Immature natural killer cell (primary cell): ENCODE data around the gene CACNA1B. TPM values are rescaled to one million over a fixed set of nuclear protein-coding genes. Genes with fewer than 3 reads are reported as not detected.

Source experiments
- DNase-seq, 3 donors: peaks; one replicate each; pipeline ENCODE4 v3.0.0; 2022; ENCODE audit warnings: mixed read lengths in 1 of 3
- H3K27ac Mint-ChIP-seq, 6 donors: one replicate each; pipeline ENCODE4 v1.8.0; 2020; ENCODE audit warnings: mixed read lengths in 6 of 6, mild to moderate bottlenecking in 5 of 6, inconsistent platforms in 4 of 6, moderate library complexity in 3 of 6
- H3K27me3 Mint-ChIP-seq, 3 donors: one replicate each; pipeline ENCODE4 v1.8.0; 2020 to 2021; ENCODE audit warnings: low read depth in 3 of 3, mild to moderate bottlenecking in 3 of 3, mixed read lengths in 3 of 3, moderate library complexity in 3 of 3, inconsistent platforms in 1 of 3
- H3K36me3 Mint-ChIP-seq, 3 donors: one replicate each; pipeline ENCODE4 v1.8.0; 2020; ENCODE audit warnings: mixed read lengths in 3 of 3, inconsistent platforms in 2 of 3, mild to moderate bottlenecking in 2 of 3
- H3K4me1 Mint-ChIP-seq, 2 donors: one replicate each; pipeline ENCODE4 v1.8.0; 2020; ENCODE audit warnings: inconsistent platforms in 2 of 2, mild to moderate bottlenecking in 2 of 2, mixed read lengths in 2 of 2, moderate library complexity in 1 of 2
- H3K4me3 Mint-ChIP-seq, 5 donors: one replicate each; pipeline ENCODE4 v1.8.0; 2020; ENCODE audit warnings: mild to moderate bottlenecking in 5 of 5, mixed read lengths in 5 of 5, inconsistent platforms in 3 of 5, moderate library complexity in 3 of 5
- H3K9me3 Mint-ChIP-seq, 6 donors: one replicate each; pipeline ENCODE4 v1.8.0; 2020; ENCODE audit warnings: mild to moderate bottlenecking in 6 of 6, mixed read lengths in 6 of 6, inconsistent platforms in 4 of 6, moderate library complexity in 3 of 6
- polyA plus RNA-seq, 3 donors: library from polyadenylated mRNA; unstranded; fragments of 300-500 nt; fragmentation: Illumina TruSeq; gene quantifications; one replicate each; pipeline ENCODE4 v1.2.3, GENCODE V29; 2021

CACNA1B gene
- polyA plus RNA-seq, 3 donors from 2014 or later, result not detected

- Mint-ChIP-seq H3K9me3 (peaks cover 0 to 2% (median 0%) of the 10 kb centered on the region in 6 donors), H3K4me3 (no peak overlapping the region), H3K27me3 (peaks cover 2 to 9% (median 3%) of the 10 kb centered on the region in 3 donors), H3K36me3 (no peaks in the 10 kb centered on the region), H3K27ac (no peak overlapping the region), H3K4me1 (no peaks in the 10 kb centered on the region)
- DNase-seq, result no peak
Measured at GRCh38 chr9:138043411-138044345, 166.1 kb downstream of the CACNA1B start.

GRCh38 chr9:138044485-138045383 lies 167.2 kb downstream of the CACNA1B start:
- Mint-ChIP-seq H3K36me3 (no peaks in the 10 kb centered on the region), H3K9me3 (peaks cover 0 to 2% (median 0%) of the 10 kb centered on the region in 6 donors), H3K27ac (no peak overlapping the region), H3K4me3 (no peak overlapping the region), H3K27me3 (peaks cover 0 to 7% (median 2%) of the 10 kb centered on the region in 3 donors), H3K4me1 (no peaks in the 10 kb centered on the region)
- DNase-seq, result no peak

GRCh38 chr9:138045541-138046490 lies 168.2 kb downstream of the CACNA1B start:
- Mint-ChIP-seq H3K9me3 (peaks cover 0 to 2% (median 0%) of the 10 kb centered on the region in 6 donors), H3K4me1 (no peaks in the 10 kb centered on the region), H3K36me3 (no peaks in the 10 kb centered on the region), H3K27me3 (peaks cover 0 to 4% (median 2%) of the 10 kb centered on the region in 3 donors), H3K27ac (no peak overlapping the region), H3K4me3 (no peak overlapping the region)
- DNase-seq, result no peak

- H3K4me1 Mint-ChIP-seq, result no peaks in the 10 kb centered on the region
- DNase-seq, result no peak
- H3K27me3 Mint-ChIP-seq, result peaks cover 0 to 4% (median 2%) of the 10 kb centered on the region in 3 donors
- H3K36me3 Mint-ChIP-seq, result no peaks in the 10 kb centered on the region
- H3K9me3 Mint-ChIP-seq, result peaks cover 0 to 2% (median 0%) of the 10 kb centered on the region in 6 donors
- H3K27ac Mint-ChIP-seq, result no peak overlapping the region
- H3K4me3 Mint-ChIP-seq, result no peak overlapping the region
Measured at GRCh38 chr9:138046641-138047301, 169.2 kb downstream of the CACNA1B start.

DNA sequence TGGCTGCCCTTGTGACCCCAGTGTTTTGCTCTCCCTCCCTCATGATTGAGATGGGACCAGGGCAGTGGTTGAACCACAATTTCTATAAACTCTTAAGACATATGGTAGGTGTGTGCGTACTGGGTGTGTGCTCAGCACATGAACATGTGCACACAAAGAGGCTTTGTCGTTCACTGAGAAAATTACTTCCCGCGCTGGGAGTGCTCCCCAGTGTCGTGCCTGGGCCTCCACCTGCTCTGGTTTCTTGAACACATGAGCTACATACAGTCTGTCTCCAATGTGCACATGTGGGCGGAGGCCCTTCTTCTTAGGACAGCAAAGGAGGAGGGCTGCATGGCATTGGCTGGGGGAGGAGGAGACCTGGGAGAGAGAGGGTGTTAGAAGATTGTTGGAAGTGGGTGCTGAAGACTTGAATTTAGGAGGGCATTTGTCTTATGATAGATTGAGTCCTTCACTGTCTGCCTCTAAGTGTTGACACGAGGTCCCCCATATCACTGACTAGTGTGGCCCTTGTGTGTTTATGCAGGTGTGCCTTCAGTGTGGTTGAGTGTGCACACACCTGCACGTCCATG lies 170.0 kb downstream of the CACNA1B start:
- H3K36me3 Mint-ChIP-seq, result no peaks in the 10 kb centered on the region
- no peak overlapping the region for H3K27ac Mint-ChIP-seq
- no peak for DNase-seq
- H3K27me3 Mint-ChIP-seq, result peaks cover 0 to 4% (median 2%) of the 10 kb centered on the region in 3 donors
- no peak overlapping the region for H3K4me3 Mint-ChIP-seq
- H3K4me1 Mint-ChIP-seq, result no peaks in the 10 kb centered on the region
- peaks cover 0 to 2% (median 0%) of the 10 kb centered on the region in 6 donors for H3K9me3 Mint-ChIP-seq

GRCh38 chr9:138048184-138048583 lies 170.6 kb downstream of the CACNA1B start:
- Mint-ChIP-seq H3K36me3 (no peaks in the 10 kb centered on the region), H3K27ac (no peak overlapping the region), H3K9me3 (peaks cover 0 to 2% (median 0%) of the 10 kb centered on the region in 6 donors), H3K4me1 (no peaks in the 10 kb centered on the region), H3K27me3 (peaks cover 0 to 4% (median 2%) of the 10 kb centered on the region in 3 donors), H3K4me3 (no peak overlapping the region)
- DNase-seq, result no peak

DNA sequence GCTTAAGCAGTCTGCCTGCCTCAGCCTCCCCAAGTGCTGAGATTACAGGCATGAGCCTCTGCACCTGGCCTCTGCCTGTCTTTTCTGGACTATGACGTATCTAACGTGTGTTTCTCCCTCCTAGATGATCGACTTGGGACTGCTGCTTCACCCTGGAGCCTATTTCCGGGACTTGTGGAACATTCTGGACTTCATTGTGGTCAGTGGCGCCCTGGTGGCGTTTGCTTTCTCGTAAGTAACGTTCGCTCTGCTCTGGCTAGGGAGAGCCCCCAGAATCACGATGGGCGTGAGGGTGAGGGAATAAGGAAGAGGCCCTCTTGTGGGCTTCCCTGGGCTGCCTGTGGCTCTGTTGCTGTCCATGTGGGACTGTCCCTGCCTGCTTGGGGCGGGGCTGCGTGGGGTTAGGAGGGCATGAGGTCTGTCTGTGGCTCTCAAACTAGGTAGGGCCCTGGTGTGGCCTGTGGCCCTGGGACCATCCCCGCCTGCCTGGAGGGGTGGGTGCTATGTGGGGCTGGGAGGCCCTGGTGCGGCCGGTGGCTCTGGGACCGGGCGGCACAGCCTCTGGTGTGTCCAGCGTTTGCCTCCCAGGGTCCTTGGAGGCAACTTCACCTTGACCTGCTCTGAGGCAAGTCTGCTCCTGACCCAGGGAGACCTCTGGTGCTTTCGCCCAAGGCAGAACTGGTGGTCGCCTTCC lies 171.7 kb downstream of the CACNA1B start:
- H3K27me3 Mint-ChIP-seq, result peaks cover 0 to 8% (median 2%) of the 10 kb centered on the region in 3 donors

DNA sequence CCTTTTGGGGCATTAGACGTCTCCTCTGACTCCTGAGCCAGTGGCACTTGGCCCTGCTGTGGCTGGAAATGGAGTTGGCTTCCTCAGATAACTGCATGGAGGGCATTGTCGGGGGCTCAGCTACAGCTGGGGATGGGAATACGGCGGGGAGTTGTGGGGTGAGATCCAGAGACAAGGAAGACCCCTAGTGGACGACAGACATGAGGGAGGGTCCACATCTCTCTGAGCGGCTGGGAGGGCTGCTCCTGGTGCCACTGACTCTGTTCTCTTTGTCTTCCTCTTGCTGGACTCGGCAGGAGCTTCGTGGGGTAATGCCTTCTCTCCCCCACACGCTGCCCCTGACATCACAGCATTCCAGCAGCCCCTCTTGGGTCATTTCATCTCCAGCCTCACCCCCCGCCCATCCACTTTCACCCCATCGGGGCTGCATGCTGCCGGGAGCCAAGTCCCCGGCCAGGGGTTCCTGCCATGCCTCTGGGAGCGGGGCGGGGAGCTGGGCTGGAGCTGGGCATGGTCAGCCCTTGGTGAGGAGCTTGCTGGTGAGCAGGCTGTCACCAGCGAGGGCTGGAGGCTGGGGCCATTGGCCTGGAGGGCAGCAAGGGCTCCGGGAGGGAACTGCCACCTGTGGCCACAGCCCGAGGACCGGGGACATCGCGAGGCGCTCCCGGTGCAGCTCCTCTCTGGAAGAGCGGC lies 172.3 kb downstream of the CACNA1B start:
- Mint-ChIP-seq H3K9me3 (no peaks in the 10 kb centered on the region), H3K27ac (no peak overlapping the region), H3K4me1 (no peaks in the 10 kb centered on the region), H3K36me3 (no peaks in the 10 kb centered on the region), H3K4me3 (no peak overlapping the region), H3K27me3 (peaks cover 0 to 8% (median 0%) of the 10 kb centered on the region in 3 donors)
- no peak for DNase-seq

More for the DNA sequence above, 171.7 kb downstream of the CACNA1B start:
- no peaks in the 10 kb centered on the region for H3K4me1 Mint-ChIP-seq
- DNase-seq, result no peak
- H3K4me3 Mint-ChIP-seq, result no peak overlapping the region
- H3K36me3 Mint-ChIP-seq, result no peaks in the 10 kb centered on the region
- H3K9me3 Mint-ChIP-seq, result peaks cover 0 to under 1% (median 0%) of the 10 kb centered on the region in 6 donors
- H3K27ac Mint-ChIP-seq, result no peak overlapping the region

- Mint-ChIP-seq H3K27me3 (peaks cover 0 to 6% (median 0%) of the 10 kb centered on the region in 3 donors), H3K9me3 (no peaks in the 10 kb centered on the region), H3K36me3 (no peaks in the 10 kb centered on the region), H3K4me3 (no peak overlapping the region), H3K27ac (no peak overlapping the region), H3K4me1 (no peaks in the 10 kb centered on the region)
- no peak for DNase-seq
Measured at GRCh38 chr9:138050472-138051330, 173.1 kb downstream of the CACNA1B start.

DNA sequence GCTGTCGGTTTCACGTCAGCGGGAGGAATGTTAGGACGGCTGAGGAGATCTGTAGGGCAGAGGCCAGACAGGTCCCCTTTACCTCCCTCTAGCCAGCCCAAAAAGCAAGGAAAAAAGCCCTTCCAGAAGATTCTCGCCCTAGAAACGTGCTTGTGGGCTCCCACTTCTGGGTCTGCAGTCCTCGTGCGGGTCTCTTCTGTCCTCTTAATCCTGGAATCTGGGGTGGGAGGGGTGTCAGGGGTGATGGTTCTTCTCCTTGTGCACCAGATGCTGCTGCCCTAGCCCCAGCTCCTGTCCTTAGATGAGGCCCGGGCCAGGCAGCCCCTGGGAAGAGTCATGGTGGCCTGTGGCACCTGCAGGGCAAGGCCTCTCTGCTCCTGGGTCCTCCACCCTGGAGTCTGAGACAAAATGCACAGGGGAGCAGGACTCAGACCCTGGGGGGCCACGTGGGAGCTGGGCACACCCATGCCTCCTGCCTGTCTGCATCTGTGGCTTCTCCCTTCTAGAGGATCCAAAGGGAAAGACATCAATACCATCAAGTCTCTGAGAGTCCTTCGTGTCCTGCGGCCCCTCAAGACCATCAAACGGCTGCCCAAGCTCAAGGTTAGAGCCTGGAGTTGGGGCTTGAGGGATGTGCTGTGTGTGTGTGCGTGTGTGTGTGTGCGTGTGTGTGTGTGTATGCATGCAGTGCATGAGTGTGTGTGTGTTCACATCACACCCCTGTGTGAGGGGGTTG lies 174.2 kb downstream of the CACNA1B start:
- Mint-ChIP-seq H3K27ac (no peak overlapping the region), H3K4me1 (no peaks in the 10 kb centered on the region), H3K27me3 (peaks cover 0 to 6% (median 0%) of the 10 kb centered on the region in 3 donors), H3K9me3 (no peaks in the 10 kb centered on the region), H3K36me3 (no peaks in the 10 kb centered on the region), H3K4me3 (no peak overlapping the region)
- no peak for DNase-seq
